MM.1S (cell line): ENCODE results near the gene PPP2R3B.
"Not testable (repeated sequence)": the region's sequence is repeated elsewhere in the genome, so short reads cannot be mapped to it uniquely, and the experiment has no call there.

Experiments used
- DNase-seq: peaks from one replicate; pipeline ENCODE4 v3.0.0-alpha.2; 2015
- H2AFZ ChIP-seq: fragments of 300-600 bp; sonication (generic); 2 replicates; pipeline ENCODE4 v1.6.0; 2016; ENCODE audit warnings: antibody characterized with exemption, low read length
- H3F3A ChIP-seq: fragments of 300-600 bp; sonication (generic); 2 replicates; pipeline ENCODE4 v1.6.1; 2016; ENCODE audit warnings: mild to moderate bottlenecking, antibody characterized with exemption, low read length, moderate library complexity, mixed read lengths; ENCODE audit not compliant: insufficient read depth
- H3K27ac ChIP-seq: fragments of 300-600 bp; sonication (generic); 2 replicates; pipeline ENCODE4 v1.5.1; 2016; ENCODE audit warnings: mild to moderate bottlenecking, low read length
- H3K27me3 ChIP-seq: fragments of 300-600 bp; sonication (generic); replicated peaks from 2 replicates; pipeline ENCODE4 v1.6.0; 2016; ENCODE audit warnings: low read length; ENCODE audit not compliant: insufficient read depth
- H3K36me3 ChIP-seq: fragments of 300-600 bp; sonication (generic); replicated peaks from 2 replicates; pipeline ENCODE4 v1.6.1; 2016; ENCODE audit warnings: mild to moderate bottlenecking, low read length, mixed read lengths; ENCODE audit not compliant: insufficient read depth
- H3K4me1 ChIP-seq: fragments of 300-600 bp; sonication (generic); 2 replicates; pipeline ENCODE4 v1.6.1; 2016; ENCODE audit warnings: low read length, mixed read lengths
- H3K4me2 ChIP-seq: fragments of 300-600 bp; sonication (generic); 2 replicates; pipeline ENCODE4 v1.6.0; 2016; ENCODE audit warnings: low read depth, low read length
- H3K4me3 ChIP-seq: fragments of 300-600 bp; sonication (generic); 2 replicates; pipeline ENCODE4 v1.5.1; 2016; ENCODE audit warnings: low read length, mixed read lengths
- H3K79me2 ChIP-seq: fragments of 300-600 bp; sonication (generic); 2 replicates; pipeline ENCODE4 v1.6.1; 2016; ENCODE audit warnings: mixed run types, low read length, mixed read lengths
- H3K9ac ChIP-seq: fragments of 300-600 bp; sonication (generic); 2 replicates; pipeline ENCODE4 v1.6.1; 2016; ENCODE audit warnings: low read length, mixed read lengths
- H3K9me2 ChIP-seq: fragments of 300-600 bp; sonication (generic); replicated peaks from 2 replicates; pipeline ENCODE4 v1.6.1; 2016; ENCODE audit warnings: mild to moderate bottlenecking, low read length, mixed read lengths; ENCODE audit not compliant: insufficient read depth
- H3K9me3 ChIP-seq: fragments of 300-600 bp; sonication (generic); replicated peaks from 2 replicates; pipeline ENCODE4 v1.6.1; 2016; ENCODE audit warnings: mild to moderate bottlenecking, low read length, mixed read lengths; ENCODE audit not compliant: insufficient read depth
- H4K20me1 ChIP-seq: fragments of 300-600 bp; sonication (generic); 2 replicates; pipeline ENCODE4 v1.6.1; 2016; ENCODE audit warnings: mild to moderate bottlenecking, low read length, moderate library complexity, mixed read lengths; ENCODE audit not compliant: insufficient read depth
- CTCF ChIP-seq: fragments of 300-600 bp; sonication (generic); IDR thresholded peaks from 2 replicates; pipeline ENCODE4 v1.5.1; 2016; ENCODE audit warnings: antibody characterized with exemption, low read length, mixed read lengths
- EZH2 ChIP-seq: fragments of 300-600 bp; sonication (generic); optimal IDR thresholded peaks from 2 replicates; pipeline ENCODE3; 2017; ENCODE audit warnings: low read depth, mild to moderate bottlenecking, antibody characterized with exemption, low read length, mixed read lengths
- EZH2phosphoT487 ChIP-seq: fragments of 300-600 bp; sonication (generic); IDR thresholded peaks from 2 replicates; pipeline ENCODE4 v1.6.1; 2018; ENCODE audit warnings: antibody characterized with exemption, low read length

PPP2R3B gene

GRCh38 chrX:352181-352580, 34.5 kb downstream of the PPP2R3B start:
- Histone ChIP-seq H3K4me3 (no peak overlapping the region), H3K4me1 (no peaks in the 10 kb centered on the region), H3K4me2 (no peak overlapping the region), H3K9me3 (no peaks in the 10 kb centered on the region), H3K27ac (no peak overlapping the region), H3K36me3 (no peaks in the 10 kb centered on the region), H3K27me3 (no peaks in the 10 kb centered on the region), H3F3A (no peaks in the 10 kb centered on the region), H2AFZ (no peak overlapping the region), H4K20me1 (no peaks in the 10 kb centered on the region), H3K79me2 (no peaks in the 10 kb centered on the region), H3K9me2 (no peaks in the 10 kb centered on the region), H3K9ac (no peak overlapping the region)
- TF ChIP-seq EZH2phosphoT487, result no peak
- DNase-seq, result no peak

- Histone ChIP-seq H3K4me2 (no peak overlapping the region), H3K27me3 (no peaks in the 10 kb centered on the region), H3K4me3 (no peak overlapping the region), H4K20me1 (no peaks in the 10 kb centered on the region), H2AFZ (no peak overlapping the region), H3K9ac (no peak overlapping the region), H3K36me3 (no peaks in the 10 kb centered on the region), H3K9me2 (no peaks in the 10 kb centered on the region), H3K79me2 (no peaks in the 10 kb centered on the region), H3F3A (no peaks in the 10 kb centered on the region), H3K27ac (no peak overlapping the region), H3K9me3 (no peaks in the 10 kb centered on the region), H3K4me1 (no peaks in the 10 kb centered on the region)
- DNase-seq, result no peak
- TF ChIP-seq EZH2phosphoT487, result no peak
- TF ChIP-seq CTCF, result no peak
- TF ChIP-seq EZH2, result no peak
These were observed 35.0 kb downstream of the PPP2R3B start for GRCh38 chrX:351736-352135.

- H3K4me1 ChIP-seq, H3K36me3 ChIP-seq, H3K9me3 ChIP-seq, H3K79me2 ChIP-seq, H3K9ac ChIP-seq, H3K4me3 ChIP-seq, H2AFZ ChIP-seq, H4K20me1 ChIP-seq, H3K9me2 ChIP-seq, H3K27me3 ChIP-seq, H3K4me2 ChIP-seq, H3K27ac ChIP-seq, H3F3A ChIP-seq, DNase-seq: not testable (repeated sequence)
These were observed 35.4 kb downstream of the PPP2R3B start for GRCh38 chrX:351324-351641.

DNA sequence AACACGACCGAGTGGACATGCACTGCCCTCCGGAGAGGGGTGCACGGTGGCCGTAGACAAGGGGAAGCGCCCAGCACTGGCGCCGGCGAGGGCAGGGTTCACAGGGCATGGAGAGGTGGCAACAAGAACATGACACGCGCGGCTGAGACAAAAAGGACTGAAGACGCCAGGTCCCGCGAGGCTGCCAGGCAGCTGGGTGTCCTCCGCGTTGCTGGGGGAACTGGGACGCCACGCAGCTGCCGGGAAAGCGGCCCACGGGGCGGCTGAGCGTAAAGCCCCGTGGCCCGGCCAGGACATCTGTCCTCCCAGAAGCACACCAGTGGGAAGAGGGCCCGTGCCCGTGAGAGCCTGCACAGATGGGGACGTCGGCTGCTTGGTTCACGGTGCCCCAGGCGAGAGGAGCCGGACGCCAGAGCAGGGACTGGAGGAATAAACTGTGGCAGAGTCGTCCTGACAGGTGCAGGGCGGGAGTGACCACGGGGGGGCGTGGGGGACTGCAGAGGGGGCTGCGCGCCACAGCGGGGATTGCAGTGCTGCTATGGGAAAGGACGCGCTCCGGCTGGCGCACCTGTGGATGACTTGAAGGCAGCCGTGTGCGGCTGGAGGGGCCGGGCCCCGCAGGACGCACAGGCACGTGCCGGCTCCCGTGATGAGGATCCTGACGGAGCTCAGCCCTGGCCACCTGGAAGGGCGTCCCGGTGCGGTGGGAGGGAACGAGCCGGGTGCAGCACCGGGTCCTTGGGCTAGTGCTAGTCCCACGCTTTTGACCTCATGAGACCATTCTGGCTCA, 36.0 kb downstream of the PPP2R3B start:
- Histone ChIP-seq H3K4me1 (no peaks in the 10 kb centered on the region), H3K27me3 (no peaks in the 10 kb centered on the region)
- TF ChIP-seq CTCF (no peak), EZH2 (no peak), EZH2phosphoT487 (no peak)

More for the DNA sequence above, 36.0 kb downstream of the PPP2R3B start:
- DNase-seq, result no peak
- no peak overlapping the region for H3K4me3 ChIP-seq
- no peaks in the 10 kb centered on the region for H3K79me2 ChIP-seq
- H2AFZ ChIP-seq, result no peak overlapping the region
- H3K9ac ChIP-seq, result no peak overlapping the region
- no peaks in the 10 kb centered on the region for H3K9me3 ChIP-seq
- H3K27ac ChIP-seq, result no peak overlapping the region
- no peaks in the 10 kb centered on the region for H4K20me1 ChIP-seq
- H3K36me3 ChIP-seq, result no peaks in the 10 kb centered on the region
- no peaks in the 10 kb centered on the region for H3F3A ChIP-seq
- H3K4me2 ChIP-seq, result no peak overlapping the region
- no peaks in the 10 kb centered on the region for H3K9me2 ChIP-seq
